UCSD-AML1 (cell line): ENCODE data around the gene RALGPS1.

Experiments used
- DNase-seq: peaks from one replicate; lab custom pipeline; 2025; ENCODE audit not compliant: unreplicated experiment; lab: John Stamatoyannopoulos, UW

Gene RALGPS1

DNA sequence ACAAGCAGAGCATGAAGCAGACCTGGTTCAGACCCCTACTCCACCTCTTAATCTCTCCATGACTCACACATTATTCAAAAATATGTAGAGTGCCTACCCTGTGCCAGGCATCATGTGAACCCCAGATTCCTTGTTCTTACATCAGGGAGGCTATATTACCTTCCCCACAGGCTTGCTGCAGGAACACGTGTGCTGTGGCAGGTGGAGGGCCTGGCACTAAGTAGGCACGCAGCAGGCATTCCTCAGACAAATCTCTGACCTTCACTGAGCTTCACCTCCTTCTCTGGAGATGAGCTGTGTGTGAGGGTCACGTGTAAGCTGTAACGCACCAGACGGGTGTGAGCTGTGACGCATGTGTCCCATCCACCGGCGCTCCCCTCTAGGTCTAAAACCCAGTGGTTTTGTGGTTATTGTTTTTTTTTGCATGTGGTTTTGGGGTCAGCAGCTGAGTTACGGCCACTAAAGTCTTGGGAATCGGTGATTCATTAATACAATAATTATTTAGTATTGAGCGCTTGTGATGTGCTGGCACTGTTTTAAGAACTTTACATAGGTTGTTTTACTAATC lies 177.5 kb downstream of the RALGPS1 start:
- no peak for DNase-seq

DNA sequence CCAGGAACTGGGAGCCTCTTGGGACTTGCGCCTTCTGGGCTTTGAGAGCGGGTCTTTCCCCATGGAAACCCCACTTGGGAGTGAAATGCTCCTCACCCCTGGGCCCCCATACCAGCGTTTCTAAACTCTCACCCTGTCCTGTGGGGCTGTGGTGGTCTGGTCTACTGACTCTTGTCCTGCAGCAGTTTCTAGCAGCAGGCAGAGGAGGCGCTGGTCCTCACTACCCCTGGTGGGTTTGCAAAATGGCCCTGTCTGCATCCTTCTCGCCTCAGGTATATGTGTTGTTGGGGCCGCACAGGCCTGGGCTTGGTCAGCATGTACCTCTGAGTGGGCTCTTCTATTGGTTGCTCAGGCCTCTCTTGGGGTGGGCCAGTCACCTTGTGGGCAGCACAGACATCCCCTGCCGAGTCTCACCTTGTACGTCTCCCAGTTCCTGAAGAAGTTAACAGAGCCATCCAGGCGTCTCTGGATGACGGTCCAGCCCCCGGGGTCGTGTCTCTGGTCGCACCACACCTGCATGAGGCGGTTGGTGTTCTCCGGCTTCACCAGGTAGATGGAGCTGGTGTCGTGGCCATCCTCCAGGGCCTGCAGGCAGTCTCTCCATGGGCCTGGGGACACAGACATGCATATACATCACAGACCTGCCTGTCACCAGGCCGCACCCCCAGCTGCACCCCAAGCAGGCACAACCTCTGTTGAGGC lies 178.9 kb downstream of the RALGPS1 start:
- no peak for DNase-seq

- no peak for DNase-seq
Observed at GRCh38 chr9:127095411-127095810, 180.8 kb downstream of the RALGPS1 start.

DNA sequence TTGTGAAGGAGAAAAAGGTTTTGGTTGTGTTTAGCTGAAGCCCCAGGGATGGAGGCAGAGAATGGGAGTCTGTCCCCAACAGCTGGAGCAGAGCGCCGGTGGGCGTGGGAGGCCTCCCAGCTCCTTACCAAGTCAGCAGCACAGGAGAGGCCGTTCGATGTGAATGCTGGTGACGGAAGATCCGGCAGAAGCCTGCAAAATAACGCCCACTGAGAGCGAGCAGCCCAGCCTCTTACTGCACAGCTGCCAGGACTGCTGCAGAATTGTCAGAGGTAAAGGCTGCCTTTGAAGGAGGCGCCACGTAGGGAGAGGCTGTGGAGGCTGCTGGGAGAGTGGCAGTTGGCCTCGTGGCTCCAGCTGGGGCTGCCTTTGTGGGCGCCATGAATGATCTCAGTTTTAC lies 181.6 kb downstream of the RALGPS1 start:
- no peak for DNase-seq

GRCh38 chr9:127097683-127098082 lies 183.1 kb downstream of the RALGPS1 start:
- no peak for DNase-seq

DNA sequence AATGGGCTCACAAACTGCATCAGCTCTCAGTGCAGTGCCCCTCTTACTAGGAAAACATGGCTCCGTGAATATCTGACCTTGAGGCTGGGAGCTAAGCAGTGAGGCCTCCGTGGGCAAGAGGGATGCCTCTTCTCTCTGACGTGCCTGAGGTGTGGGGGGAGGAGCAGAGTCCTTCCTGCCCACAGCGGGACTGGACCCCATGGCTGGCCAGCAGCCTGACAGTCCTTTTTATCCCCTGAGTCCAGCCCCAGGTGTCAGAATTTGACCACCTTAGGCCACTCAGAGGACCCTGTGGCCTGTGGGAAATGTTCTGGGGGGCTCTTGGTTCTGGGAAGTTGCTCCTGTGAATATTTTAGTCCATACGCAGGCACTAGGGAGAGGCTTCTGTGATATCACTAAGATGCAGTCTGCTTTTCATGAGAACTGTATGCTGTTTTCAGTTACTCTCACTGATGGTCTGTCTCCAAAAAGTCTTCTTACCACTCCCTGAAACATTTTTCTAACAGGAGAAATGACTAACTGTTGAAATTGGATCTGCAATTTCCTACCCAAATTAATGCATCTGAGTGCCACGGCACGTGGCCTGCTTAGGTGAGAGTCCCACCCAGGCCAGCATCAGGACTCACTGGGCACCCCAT lies 184.5 kb downstream of the RALGPS1 start:
- DNase-seq: no peak

DNA sequence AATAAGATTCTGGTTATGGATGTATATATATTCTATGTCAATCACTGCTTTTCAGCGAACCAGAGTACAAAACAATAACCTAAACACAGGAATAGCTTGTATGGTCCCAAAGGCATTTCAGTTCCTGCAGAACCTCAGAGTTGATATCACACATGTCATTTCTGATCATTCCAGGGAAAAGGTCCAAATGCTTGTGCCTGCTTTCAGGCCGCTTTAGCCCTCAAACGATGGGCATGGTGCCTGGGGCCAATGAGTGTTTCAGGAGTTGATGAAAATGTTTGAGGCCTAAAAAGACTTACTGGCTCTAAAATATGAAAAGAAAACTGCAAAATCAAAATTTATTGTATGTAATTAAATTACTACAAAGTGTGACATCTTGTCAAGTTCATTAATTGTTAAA lies 185.1 kb downstream of the RALGPS1 start:
- DNase-seq: no peak

GRCh38 chr9:127102176-127102575 lies 187.6 kb downstream of the RALGPS1 start:
- no peak for DNase-seq

DNA sequence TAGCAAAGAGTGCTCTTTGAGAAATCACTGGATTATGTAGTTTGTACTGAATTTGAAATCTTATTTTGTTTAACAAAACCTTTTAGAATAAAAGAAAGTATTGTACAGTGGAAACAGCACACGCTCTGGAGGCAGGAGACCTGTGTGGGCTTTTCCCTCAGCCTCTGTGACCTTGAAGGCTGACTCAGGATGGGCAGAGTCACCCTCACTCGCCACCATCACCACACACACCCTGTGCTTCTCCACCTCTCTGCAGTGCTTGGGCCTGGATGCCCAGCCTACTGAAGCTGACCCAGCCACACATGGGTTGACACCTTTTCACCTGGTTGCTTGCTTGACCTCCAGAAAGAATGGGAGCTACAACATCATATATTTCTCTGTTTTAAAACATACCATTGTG lies 188.2 kb downstream of the RALGPS1 start:
- no peak for DNase-seq

DNA sequence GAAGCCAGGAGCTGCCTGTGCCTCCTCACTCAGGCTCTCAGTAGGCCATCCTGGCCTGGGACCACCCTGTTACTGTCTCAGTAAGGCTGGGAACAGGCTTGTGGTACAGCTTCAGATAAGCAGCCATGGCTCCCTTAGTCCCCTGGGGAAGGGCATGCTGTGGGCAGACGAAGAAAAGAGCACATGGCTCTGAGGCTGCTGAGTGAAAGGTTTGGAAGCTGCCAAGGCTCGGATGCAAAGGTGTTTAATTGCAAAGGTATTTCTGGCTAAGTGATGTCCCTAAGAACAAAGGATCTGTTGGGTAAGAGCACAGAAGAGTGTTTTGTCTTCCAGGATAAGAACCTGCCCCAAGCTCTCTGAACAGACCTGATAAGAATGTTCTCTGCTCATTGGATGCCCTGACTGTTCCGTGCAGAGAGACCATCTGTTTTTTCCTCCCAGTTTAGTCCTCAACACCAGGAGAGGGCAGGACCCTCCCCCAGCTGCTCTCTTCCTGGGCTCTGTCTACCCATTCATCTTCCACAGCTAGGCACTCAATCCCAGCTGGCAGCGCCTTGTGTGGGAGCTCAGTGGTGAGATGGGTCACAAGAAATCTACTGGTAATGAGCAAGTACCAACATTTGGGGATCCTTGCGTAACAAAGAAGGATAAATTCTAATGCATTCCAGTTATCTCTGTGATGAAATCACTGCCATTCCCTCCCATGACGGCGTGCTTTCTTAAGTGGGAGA lies 190.2 kb downstream of the RALGPS1 start:
- DNase-seq: no peak

DNA sequence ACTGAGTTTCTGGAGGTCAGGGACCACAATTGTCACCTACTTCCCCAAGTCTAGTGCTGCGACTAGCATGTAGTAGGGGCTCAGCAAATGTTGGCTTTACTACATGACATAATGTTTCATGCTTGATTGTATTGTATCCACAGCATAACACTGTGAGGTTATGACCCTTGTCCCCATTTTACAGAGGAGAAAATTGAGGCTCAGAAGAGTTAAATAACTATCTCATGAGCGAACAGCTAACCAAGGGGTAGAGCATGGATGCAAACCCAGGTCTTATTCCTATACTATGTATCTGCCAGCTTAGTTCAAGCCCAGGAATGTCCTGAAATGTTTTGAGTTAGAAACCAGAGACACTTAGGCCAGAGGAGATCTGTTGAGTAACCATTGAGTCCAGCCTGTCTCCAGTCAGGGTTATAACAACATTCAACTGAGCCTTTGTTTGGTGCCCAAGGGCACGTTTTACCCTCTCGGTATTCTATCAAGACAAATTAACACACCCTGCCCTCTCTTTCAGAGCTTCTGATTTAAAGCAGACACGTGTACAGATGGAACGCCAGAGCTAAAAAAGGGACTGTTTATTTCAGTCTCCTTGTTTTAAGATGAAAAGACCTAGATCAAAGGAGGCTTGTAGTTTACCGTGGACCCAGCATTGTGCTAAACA lies 191.4 kb downstream of the RALGPS1 start:
- no peak for DNase-seq

DNA sequence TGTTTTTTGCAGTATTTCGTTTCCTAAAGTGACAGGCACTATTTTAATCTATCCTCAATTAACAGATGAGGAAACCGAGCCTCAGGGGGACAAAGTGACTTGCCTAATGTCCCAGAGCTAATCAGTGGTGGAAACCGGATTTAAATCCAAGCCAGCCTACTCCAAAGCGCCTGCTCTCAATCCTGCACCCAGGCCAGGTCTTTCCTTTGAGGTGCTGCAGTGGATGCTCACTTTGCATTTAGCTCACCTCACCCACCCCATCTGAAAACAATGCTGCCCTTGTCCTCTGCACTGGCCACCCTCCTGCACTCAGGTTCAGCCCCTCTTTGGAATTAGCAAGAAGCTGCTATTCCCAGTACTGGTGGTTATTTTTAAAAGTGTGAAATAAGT lies 191.9 kb downstream of the RALGPS1 start:
- no peak for DNase-seq

GRCh38 chr9:127107171-127107928 lies 192.8 kb downstream of the RALGPS1 start:
- DNase-seq: no peak

DNA sequence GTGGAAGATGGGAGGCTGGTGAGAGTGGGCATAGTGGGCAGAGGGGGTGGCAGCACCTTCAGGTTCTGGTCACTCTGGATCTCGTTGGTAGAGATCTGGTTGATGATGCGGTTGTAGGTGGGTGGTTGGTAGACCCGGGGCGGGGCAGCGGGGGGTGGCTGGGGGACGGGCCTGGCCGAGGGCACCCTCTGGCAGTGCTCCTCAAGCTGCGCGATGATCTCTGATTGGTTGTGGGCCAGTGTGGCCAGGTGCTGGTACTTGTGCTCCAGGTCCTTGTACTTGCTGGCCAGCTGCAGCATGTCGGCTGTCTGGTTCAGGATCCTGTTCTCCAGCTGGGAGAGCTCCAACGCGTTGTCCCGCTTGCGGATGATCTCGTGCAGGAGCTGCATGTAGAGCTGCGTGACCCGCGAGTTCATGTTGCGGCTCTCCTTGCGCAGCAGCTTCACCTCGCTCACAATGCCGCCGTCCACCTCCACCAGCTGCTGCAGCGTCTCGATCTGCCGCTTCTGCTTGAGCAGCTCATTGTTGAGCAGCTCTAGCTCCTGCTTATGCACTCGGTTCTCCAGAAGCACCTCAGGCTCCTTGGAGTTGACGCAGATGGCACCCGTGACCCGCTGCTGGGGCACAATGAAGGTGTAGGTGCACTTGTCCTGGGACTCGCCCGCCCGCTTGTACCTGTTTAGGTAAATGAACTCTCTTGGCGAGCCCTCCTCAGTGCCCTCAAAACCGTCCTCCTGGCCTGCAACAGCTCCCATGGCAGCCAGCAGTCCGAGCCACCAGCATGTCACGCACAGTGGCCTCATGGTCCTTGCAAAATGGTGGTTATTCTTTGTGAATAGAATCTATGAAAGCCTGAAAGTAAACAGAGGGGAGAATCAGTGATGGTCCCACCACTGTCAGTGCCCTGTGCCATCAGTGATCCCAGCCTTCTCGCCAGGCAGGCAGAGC lies 193.6 kb downstream of the RALGPS1 start:
- DNase-seq: no peak

GRCh38 chr9:127109212-127109711 lies 194.7 kb downstream of the RALGPS1 start:
- DNase-seq: no peak

- DNase-seq: no peak
Observed at GRCh38 chr9:127112056-127112455, 197.5 kb downstream of the RALGPS1 start.

DNA sequence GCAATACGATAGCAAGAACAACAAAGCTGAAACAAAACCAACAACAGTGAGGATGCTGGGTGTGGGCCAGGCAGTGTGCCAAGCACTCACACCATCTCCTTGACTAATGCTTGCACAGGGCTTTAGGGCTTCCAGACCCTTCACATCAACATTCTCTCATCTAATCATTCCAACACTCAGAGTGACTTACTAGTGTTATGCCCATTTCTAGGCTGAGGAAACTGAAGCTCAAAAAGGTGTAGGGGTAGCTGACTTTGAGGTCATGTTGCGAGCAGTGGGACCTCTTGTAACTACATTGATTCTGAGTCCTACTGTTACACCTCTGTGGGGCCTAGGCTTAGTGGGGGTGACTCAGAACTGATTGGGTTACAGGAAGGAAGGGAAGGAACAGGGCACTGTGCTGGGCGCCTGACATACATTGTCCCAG lies 198.2 kb downstream of the RALGPS1 start:
- DNase-seq: no peak

DNA sequence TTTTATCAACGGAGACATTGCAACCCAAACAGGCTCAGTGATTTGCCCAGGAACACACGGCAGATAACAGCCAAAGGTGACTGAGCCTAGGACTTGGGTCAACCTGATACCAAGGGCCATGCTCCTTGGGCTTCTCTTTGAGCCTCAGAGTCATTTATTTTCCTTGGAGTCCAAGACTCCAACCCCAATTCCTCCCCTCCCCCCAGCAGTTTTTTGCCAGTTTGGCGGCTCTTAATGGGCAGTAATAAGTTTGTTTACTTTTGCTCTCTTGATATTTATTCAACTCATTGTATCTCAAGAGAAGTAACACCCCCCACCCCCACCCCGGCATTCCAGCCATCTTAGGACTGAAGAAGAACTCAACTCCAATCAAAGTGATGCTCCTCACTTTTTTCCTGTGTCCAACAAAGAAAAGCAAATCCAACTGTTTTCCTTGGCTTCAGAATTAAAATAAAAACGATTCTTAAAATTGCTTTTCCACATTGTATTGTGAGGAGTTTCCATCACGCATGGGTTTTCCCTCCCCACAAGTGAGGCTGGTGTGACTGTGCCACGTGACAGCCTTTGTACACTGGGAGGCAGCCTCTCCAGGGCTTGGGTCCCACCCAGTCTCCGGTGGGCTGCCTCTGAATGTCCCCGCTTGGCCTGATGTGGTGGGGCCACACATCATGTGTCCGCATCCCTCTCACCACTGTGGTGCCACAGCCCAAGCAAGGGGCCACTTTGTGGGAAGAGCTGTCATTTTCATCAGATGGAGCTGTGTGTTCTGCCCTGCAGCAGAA lies 198.8 kb downstream of the RALGPS1 start:
- DNase-seq: no peak

GRCh38 chr9:127114606-127115005 lies 200.0 kb downstream of the RALGPS1 start:
- DNase-seq: no peak
